GM10266 (cell line): ENCODE data around the gene GLDN.

Experiments used
- DNase-seq: peaks from one replicate; pipeline ENCODE4 v3.0.0; 2012; ENCODE audit errors: extremely low spot score
- TF ChIP-seq, protein P1 (sequence below): IDR thresholded peaks from 2 replicates; pipeline ENCODE4 v1.5.1; 2012; ENCODE audit warnings: mild to moderate bottlenecking, low read depth; ENCODE audit not compliant: control insufficient read depth, insufficient read depth; ENCODE audit errors: missing control alignments

The GLDN gene

DNA sequence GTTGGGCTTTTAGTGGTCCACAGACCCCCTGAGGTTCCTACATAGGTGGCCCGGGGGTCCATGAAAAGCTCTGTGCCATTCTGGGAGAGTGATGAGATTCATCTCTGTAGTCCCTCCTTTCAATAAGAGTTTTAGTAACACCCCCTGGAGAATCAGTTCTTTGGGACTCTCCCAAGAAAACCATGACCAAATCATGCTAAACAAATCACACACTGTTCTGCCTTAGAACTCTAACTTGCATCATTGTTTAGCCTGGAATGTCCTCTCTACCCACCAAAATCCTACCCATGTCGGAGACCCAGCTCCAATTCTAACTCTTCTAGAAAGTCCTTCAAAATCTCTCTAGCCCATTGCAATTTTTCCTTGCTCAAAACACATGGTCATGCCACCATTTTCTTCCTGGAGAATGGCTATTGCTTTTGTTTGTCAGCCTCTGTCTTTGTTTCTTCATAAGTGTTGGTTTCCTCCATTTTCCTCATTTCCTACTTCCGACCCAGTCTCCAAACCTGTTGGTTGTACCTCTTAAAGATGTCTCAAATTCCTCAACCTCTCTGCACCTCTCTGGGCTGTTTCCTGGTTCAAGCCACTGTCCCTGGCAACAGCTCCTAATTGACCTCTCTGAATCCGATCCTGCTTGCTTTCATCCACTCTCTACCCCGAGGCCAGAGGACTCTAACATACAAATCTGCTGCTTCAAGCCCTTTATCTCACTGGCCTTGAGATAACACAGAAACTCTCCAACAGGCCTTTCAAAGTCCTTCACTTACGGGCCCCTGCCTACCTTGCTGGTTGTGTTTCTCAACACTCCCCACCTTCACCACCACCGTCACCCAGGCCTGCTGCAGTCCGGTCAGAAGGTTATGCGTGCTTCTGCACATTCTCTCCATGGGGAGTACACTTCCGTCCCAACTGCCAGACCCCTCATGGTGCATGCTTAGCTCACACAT lies 26.8 kb upstream of the GLDN start:
- DNase-seq: no peak

DNA sequence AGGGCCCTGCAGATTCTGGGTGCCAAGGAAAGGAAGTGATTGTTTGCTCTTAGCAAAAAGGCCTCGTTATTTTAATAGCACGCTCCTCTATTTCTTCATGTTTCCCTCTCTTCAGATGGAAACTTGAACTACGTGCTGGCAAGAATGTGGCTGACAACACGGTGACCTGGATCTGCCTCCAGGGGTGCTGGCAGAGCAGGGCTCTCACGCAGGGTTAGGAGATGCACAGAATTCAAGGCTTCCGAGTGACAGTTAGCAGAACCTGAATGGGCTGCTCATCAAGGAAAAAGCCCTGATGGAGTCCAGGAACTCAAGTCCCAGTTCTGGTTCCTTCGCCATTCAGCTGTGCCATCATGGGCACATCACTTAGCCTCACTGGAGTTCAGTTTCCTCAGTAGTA lies 25.7 kb upstream of the GLDN start:
- no peak for DNase-seq
- TF ChIP-seq, protein P1, sequence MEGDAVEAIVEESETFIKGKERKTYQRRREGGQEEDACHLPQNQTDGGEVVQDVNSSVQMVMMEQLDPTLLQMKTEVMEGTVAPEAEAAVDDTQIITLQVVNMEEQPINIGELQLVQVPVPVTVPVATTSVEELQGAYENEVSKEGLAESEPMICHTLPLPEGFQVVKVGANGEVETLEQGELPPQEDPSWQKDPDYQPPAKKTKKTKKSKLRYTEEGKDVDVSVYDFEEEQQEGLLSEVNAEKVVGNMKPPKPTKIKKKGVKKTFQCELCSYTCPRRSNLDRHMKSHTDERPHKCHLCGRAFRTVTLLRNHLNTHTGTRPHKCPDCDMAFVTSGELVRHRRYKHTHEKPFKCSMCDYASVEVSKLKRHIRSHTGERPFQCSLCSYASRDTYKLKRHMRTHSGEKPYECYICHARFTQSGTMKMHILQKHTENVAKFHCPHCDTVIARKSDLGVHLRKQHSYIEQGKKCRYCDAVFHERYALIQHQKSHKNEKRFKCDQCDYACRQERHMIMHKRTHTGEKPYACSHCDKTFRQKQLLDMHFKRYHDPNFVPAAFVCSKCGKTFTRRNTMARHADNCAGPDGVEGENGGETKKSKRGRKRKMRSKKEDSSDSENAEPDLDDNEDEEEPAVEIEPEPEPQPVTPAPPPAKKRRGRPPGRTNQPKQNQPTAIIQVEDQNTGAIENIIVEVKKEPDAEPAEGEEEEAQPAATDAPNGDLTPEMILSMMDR: no peak

More for the DNA sequence above, 26.8 kb upstream of the GLDN start:
- TF ChIP-seq, protein P1: no peak

DNA sequence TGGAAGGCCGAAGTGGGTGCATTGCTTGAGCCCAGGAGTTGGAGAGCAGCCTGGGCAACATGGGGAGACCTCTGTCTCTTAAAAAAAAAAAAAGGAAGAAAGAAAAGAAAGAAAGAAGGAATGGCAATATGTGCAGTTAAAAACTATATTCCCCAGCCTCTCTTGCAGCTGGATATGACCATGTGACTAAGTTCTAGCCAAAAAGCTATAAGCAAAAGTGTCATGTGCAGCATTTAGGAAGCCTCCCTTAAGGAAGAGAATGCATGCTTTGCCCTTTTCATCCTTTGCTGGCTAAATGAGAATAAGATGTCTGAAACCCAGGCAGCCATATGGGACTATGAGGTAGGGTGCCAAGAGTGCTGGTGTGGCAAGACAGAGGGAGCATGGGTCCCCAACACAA lies 24.8 kb upstream of the GLDN start:
- DNase-seq: no peak
- TF ChIP-seq, protein P1: no peak

DNA sequence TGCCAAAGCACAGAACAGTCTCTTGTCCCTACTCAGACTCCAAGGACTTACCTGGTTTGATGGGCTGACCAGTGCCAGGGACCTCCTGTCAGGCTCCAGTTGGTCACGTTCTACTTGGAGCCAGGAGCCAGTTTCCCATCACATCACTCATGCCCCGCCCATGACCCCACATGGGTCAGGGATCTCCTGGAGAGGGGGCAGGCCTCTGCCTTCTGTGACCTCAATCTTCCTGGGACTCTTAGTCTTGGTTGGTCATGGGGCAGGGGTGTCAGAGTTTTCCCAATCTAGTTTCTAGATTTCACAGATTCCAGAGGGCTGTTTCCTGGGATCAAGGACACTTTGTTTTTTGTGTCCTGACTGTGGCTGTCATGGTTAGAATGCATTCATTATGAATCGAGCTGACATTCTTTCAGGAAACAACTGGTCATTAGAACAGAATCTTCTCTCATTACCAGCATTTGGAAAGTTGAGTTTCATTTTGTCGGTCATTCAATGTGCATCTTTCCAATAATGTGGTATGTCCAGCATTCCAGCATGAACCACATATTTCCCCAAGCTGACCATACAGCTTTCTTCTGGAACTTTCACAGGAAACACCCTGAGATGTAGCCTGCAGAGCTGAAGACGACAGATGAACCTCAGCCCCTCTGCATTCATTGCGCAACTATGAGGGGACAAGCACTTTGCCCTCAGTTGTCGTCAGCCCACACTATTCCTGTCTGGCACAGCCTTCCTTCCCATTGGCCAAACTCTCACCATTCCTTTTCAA lies 22.9 kb upstream of the GLDN start:
- TF ChIP-seq, protein P1: no peak

DNA sequence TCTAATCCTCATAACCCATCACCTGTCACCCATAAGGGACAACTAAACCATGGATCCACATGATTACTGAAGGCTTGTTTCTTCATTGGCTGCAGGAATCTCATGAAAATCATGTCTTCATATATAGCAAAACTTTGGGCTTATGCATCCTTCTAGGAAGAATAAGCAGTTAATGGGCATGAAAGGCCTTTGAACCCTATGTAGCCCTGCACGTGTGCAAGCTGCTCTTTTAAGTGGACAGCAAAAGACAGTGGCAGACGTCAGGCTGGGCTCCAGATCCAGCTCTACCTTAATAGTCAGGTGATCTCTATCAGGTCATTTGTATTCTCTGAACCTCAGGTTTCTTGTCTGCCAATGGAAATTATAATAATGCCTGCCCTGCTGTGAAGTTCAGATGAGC lies 21.9 kb upstream of the GLDN start:
- DNase-seq: no peak
- TF ChIP-seq, protein P1: no peak

More for the DNA sequence above, 22.9 kb upstream of the GLDN start:
- DNase-seq: no peak

DNA sequence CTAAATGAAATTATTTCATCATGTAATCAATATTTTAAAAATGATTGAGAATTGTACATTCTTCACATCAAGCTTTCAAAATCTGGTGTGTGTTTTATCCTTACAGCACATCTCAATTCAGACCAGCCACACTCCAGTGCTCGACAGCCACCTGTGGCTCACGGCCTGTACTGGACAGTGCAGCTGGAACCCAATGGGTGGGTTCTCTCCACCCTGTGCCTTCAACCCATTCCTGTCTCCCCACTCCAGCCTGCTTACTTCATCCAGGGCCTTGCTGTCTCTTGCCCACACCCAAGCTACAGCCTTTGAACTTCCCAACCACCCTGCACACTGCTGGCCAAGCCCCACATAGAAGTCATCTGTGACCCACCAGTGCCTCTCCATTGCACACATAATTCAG lies 20.6 kb upstream of the GLDN start:
- TF ChIP-seq, protein P1: no peak
- no peak for DNase-seq

DNA sequence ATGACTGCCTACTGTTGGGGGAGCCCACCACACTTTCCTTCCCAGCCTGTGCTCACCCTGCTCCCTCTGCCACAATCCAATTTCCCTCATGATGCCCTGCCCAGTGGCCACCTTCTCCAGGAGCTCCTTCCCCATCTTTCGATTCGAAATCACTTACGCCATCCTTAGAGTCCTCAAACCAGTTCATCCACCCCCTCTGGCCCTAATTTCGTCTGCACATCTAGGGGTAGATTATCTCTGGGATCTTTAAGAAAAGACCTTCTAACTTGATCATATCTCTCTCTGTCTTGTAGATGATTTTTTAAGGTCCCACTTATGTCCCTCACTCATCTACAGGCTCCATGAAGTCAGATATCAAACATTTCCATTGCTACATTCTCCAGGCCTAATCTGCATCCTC lies 20.1 kb upstream of the GLDN start:
- TF ChIP-seq, protein P1: no peak
- no peak for DNase-seq
